PC-9 (cell line): ENCODE measurements around the gene VWA8.

Experiments used
- EZH2 ChIP-seq: fragments of 200-600 bp; sonication (generic); IDR thresholded peaks from 2 replicates; pipeline ENCODE4 v1.8.0; 2017; ENCODE audit warnings: antibody characterized with exemption, low read depth
- TF ChIP-seq, protein P1 (sequence below): fragments of 200-600 bp; sonication (generic); conservative IDR thresholded peaks from 2 replicates; pipeline ENCODE4 v1.6.1; 2017; ENCODE audit warnings: mixed run types, antibody characterized with exemption, mild to moderate bottlenecking, moderate library complexity

DNA sequence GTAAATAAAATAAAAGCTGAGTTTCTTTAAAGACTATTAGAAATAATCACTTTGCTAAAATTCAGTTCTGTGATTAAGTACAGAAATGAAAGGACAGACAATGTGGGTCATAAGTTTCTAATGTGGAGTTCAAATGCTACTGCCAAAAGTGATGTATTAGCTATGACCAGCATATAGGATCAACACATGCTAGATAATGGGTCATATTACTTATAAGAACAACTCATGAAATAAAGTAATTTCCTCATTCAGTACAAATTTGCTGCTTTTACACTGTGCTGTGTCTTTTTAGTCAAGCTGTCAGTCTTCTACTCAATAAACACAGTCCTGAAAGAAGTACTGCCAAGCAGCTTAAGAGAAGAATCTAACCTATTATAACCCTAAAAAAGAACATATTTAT is 135.2 kb downstream of the VWA8 start:
- TF ChIP-seq, protein P1, sequence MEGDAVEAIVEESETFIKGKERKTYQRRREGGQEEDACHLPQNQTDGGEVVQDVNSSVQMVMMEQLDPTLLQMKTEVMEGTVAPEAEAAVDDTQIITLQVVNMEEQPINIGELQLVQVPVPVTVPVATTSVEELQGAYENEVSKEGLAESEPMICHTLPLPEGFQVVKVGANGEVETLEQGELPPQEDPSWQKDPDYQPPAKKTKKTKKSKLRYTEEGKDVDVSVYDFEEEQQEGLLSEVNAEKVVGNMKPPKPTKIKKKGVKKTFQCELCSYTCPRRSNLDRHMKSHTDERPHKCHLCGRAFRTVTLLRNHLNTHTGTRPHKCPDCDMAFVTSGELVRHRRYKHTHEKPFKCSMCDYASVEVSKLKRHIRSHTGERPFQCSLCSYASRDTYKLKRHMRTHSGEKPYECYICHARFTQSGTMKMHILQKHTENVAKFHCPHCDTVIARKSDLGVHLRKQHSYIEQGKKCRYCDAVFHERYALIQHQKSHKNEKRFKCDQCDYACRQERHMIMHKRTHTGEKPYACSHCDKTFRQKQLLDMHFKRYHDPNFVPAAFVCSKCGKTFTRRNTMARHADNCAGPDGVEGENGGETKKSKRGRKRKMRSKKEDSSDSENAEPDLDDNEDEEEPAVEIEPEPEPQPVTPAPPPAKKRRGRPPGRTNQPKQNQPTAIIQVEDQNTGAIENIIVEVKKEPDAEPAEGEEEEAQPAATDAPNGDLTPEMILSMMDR, result no peak
- no peak for TF ChIP-seq EZH2
